IMR-90 (cell line): ENCODE data around the gene DCDC1. TPM values are rescaled to one million over a fixed set of nuclear protein-coding genes. Genes with fewer than 3 reads are reported as not detected.

Experiments
- ATAC-seq: fragments of 200-7000 bp; cut with Tn5 transposase; 2 replicates; pipeline ENCODE4 v1.9.1; 2020; ENCODE audit warnings: low read depth, mild to moderate bottlenecking, moderate library complexity
- BruUV-seq: library from RNA; stranded (reverse); fragments of 400-500 nt; replicated peaks from 2 replicates; lab custom pipeline; 2021; lab: Mats Ljungman, UMichigan
- CTCF ChIA-PET: fragments of 300-600 bp; formaldehyde crosslinking; extraction: SDS; loops from one replicate; lab custom pipeline; 2021; ENCODE audit warnings: antibody characterized with exemption; lab: Yijun Ruan, JAX
- POLR2A ChIA-PET: fragments of 300-600 bp; sonication (Branson Sonifier 250); formaldehyde crosslinking; loops from one replicate; lab custom pipeline; 2022; ENCODE audit warnings: antibody characterized with exemption; ENCODE audit not compliant: unreplicated experiment; lab: Charles Lee
- DNase-seq: peaks from one replicate; pipeline ENCODE4 v3.0.0; 2013
- H2AFZ ChIP-seq: replicated peaks from 2 replicates; pipeline ENCODE3; 2013; ENCODE audit warnings: low read length, mild to moderate bottlenecking; ENCODE audit not compliant: poor library complexity
- H2AK5ac ChIP-seq: 2 replicates; pipeline ENCODE4 v1.6.1; 2013; ENCODE audit warnings: low read depth, low read length, inconsistent platforms
- H2AK9ac ChIP-seq: replicated peaks from 2 replicates; pipeline ENCODE3; 2013; ENCODE audit warnings: mild to moderate bottlenecking, low read depth, low read length, moderate library complexity; ENCODE audit not compliant: poor library complexity
- H2BK120ac ChIP-seq: 2 replicates; pipeline ENCODE4 v1.6.1; 2013; ENCODE audit warnings: low read depth, low read length, inconsistent platforms
- H2BK15ac ChIP-seq: 3 replicates; pipeline ENCODE4 v1.6.1; 2013; ENCODE audit warnings: low read depth, low read length, inconsistent platforms
- H2BK20ac ChIP-seq: 2 replicates; pipeline ENCODE4 v1.6.1; 2013; ENCODE audit warnings: low read depth, mild to moderate bottlenecking, inconsistent platforms, low read length, moderate library complexity
- H2BK5ac ChIP-seq: 2 replicates; pipeline ENCODE4 v1.6.1; 2013; ENCODE audit warnings: mild to moderate bottlenecking, low read depth, low read length, inconsistent platforms; ENCODE audit not compliant: poor library complexity, severe bottlenecking
- H3K14ac ChIP-seq: replicated peaks from 2 replicates; pipeline ENCODE4 v1.6.1; 2013; ENCODE audit warnings: low read depth, low read length, inconsistent platforms
- H3K18ac ChIP-seq: 2 replicates; pipeline ENCODE4 v1.6.1; 2013; ENCODE audit warnings: low read depth, low read length, control low read depth
- H3K23ac ChIP-seq: 2 replicates; pipeline ENCODE4 v1.6.1; 2013; ENCODE audit warnings: low read depth, low read length, inconsistent platforms
- H3K27ac ChIP-seq: 2 replicates; pipeline ENCODE4 v1.5.1; 2013; ENCODE audit warnings: mild to moderate bottlenecking, control low read depth, low read length; ENCODE audit not compliant: insufficient read depth
- H3K27me3 ChIP-seq: 2 replicates; pipeline ENCODE4 v1.6.1; 2013; ENCODE audit warnings: low read length; ENCODE audit not compliant: control insufficient read depth, insufficient read depth
- H3K36me3 ChIP-seq: 2 replicates; pipeline ENCODE4 v1.6.1; 2013; ENCODE audit warnings: low read length, mixed read lengths; ENCODE audit not compliant: control insufficient read depth, insufficient read depth
- H3K4ac ChIP-seq: 2 replicates; pipeline ENCODE4 v1.6.1; 2013; ENCODE audit warnings: low read depth, low read length, inconsistent platforms
- H3K4me1 ChIP-seq: 2 replicates; pipeline ENCODE4 v1.6.1; 2013; ENCODE audit warnings: low read length, mixed read lengths; ENCODE audit not compliant: control insufficient read depth, insufficient read depth
- H3K4me2 ChIP-seq: 2 replicates; pipeline ENCODE4 v1.6.1; 2013; ENCODE audit warnings: low read depth, mild to moderate bottlenecking, control low read depth, low read length, moderate library complexity
- H3K4me3 ChIP-seq: 2 replicates; pipeline ENCODE4 v1.5.1; 2013; ENCODE audit warnings: low read depth, mild to moderate bottlenecking, control low read depth, low read length, moderate library complexity; ENCODE audit not compliant: insufficient read depth
- H3K56ac ChIP-seq: 2 replicates; pipeline ENCODE4 v1.6.1; 2013; ENCODE audit warnings: low read length, inconsistent platforms; ENCODE audit not compliant: insufficient read depth; ENCODE audit errors: extremely low read depth
- H3K79me1 ChIP-seq, 2 experiments: 2 replicates each; pipeline ENCODE4 v1.6.1; 2013; ENCODE audit warnings: low read length in 2 of 2, inconsistent platforms in 1 of 2, low read depth in 1 of 2
- H3K9ac ChIP-seq: 2 replicates; pipeline ENCODE4 v1.6.1; 2013; ENCODE audit warnings: low read depth, low read length, control low read depth
- H3K9me1 ChIP-seq: 2 replicates; pipeline ENCODE4 v1.6.1; 2013; ENCODE audit warnings: low read length, inconsistent platforms; ENCODE audit not compliant: insufficient read depth
- H3K9me3 ChIP-seq: 2 replicates; pipeline ENCODE4 v1.6.1; 2013; ENCODE audit warnings: low read length; ENCODE audit not compliant: control insufficient read depth, insufficient read depth
- H4K20me1 ChIP-seq: 2 replicates; pipeline ENCODE4 v1.6.1; 2013; ENCODE audit warnings: low read length, inconsistent platforms; ENCODE audit not compliant: insufficient read depth
- H4K5ac ChIP-seq: 2 replicates; pipeline ENCODE4 v1.6.1; 2013; ENCODE audit warnings: mild to moderate bottlenecking, low read depth, low read length, control low read depth
- H4K8ac ChIP-seq, 2 experiments: 2 replicates each; pipeline ENCODE4 v1.6.1; 2013; ENCODE audit warnings: low read depth in 2 of 2, low read length in 2 of 2, control low read depth in 1 of 2, inconsistent platforms in 1 of 2
- H4K91ac ChIP-seq: 2 replicates; pipeline ENCODE4 v1.6.1; 2013; ENCODE audit warnings: low read depth, low read length, inconsistent platforms; ENCODE audit not compliant: insufficient read depth
- MAFK ChIP-seq: IDR thresholded peaks from 2 replicates; pipeline ENCODE4 v1.6.1; 2012; ENCODE audit warnings: low read depth, low read length, improper control_type of control experiment
- RAD21 ChIP-seq: IDR thresholded peaks from 2 replicates; pipeline ENCODE4 v1.6.1; 2012; ENCODE audit warnings: low read length, improper control_type of control experiment
- WGBS, 2 experiments: methylation state at CpG; one replicate each; pipeline versions ENCODE4 v1.1.5 to v1.1.7; 2013; ENCODE audit warnings: missing lambda C conversion rate in 2 of 2; ENCODE audit not compliant: insufficient read length in 1 of 2; ENCODE audit errors: extremely low coverage in 2 of 2; 5-methylcytosine and 5-hydroxymethylcytosine counted together
- dilution Hi-C: fragments of 300-500 bp; cut with HindIII; formaldehyde crosslinking; loops from one replicate; pipeline ENCODE4 v1.14.3; 2018; ENCODE audit warnings: low sequenced_read_pairs; ENCODE audit not compliant: unreplicated experiment
- in situ Hi-C: fragments of 300-500 bp; cut with MboI; formaldehyde crosslinking; loops from 3 replicates; pipeline ENCODE4 v1.14.3; 2019; ENCODE audit warnings: low sequenced_read_pairs, inconsistent platforms, mixed read lengths
- intact Hi-C: fragments of 100-400 bp; cut with micrococcal nuclease; formaldehyde crosslinking; loops from 2 replicates; pipeline ENCODE4 v1.10.0; 2022
- polyA plus RNA-seq, 3 experiments: library from polyadenylated mRNA; depleted of rRNA; stranded (reverse); fragments of >200 nt; gene quantifications; 2 replicates each; pipeline ENCODE4 v1.2.3, GENCODE V29; 2012; ENCODE audit warnings: low replicate concordance in 1 of 3
- total RNA-seq: library from RNA; depleted of rRNA; stranded (reverse); fragments of >200 nt; gene quantifications from 2 replicates; pipeline ENCODE4 v1.2.3, GENCODE V29; 2012

The DCDC1 gene
- total and polyA plus RNA-seq, 2 of the 4 experiments (the other 2 are of a cell fraction), result not detected

- Histone ChIP-seq H2BK5ac (no peak overlapping the region), H3K79me1 (no peaks in the 10 kb centered on the region), H3K56ac (no peak overlapping the region), H3K4me2 (no peak overlapping the region), H2BK20ac (no peak overlapping the region), H3K18ac (no peak overlapping the region), H2AK5ac (no peak overlapping the region), H3K9me3 (no peaks in the 10 kb centered on the region; the same call in 1 of the 2 replicates), H3K4me3 (no peak overlapping the region), H2AK9ac (no peak overlapping the region), H2BK120ac (no peak overlapping the region), H3K14ac (no peak overlapping the region), H3K9me1 (no peaks in the 10 kb centered on the region), H4K8ac (no peak overlapping the region), H3K27ac (no peak overlapping the region), H3K23ac (no peak overlapping the region), H3K27me3 (no peaks in the 10 kb centered on the region), H3K4ac (no peak overlapping the region), H4K5ac (no peak overlapping the region), H3K4me1 (no peaks in the 10 kb centered on the region), H2AFZ (no peak overlapping the region), H3K9ac (no peak overlapping the region), H4K91ac (no peak overlapping the region), H2BK15ac (no peak overlapping the region), H3K36me3 (no peaks in the 10 kb centered on the region), H4K20me1 (no peaks in the 10 kb centered on the region)
- no peak for DNase-seq
- in situ Hi-C loops (no loop called here), intact Hi-C loops (no loop called here), dilution Hi-C loops (no loop called here)
- ChIA-PET POLR2A (no interaction called here), CTCF (interaction anchor here (0.5 kb wide), 1 partner anchor 499 kb away, joined by 3 read pairs; no protein-coding TSS in a partner anchor)
- ATAC-seq, result no peak
- WGBS, 2 experiments, result 100% methylated on average over 1 of the region's 4 CpGs; no CpG with 5 or more reads in 1 of the 2 experiments
- BruUV-seq, result no TSS peak
- no peak for TF ChIP-seq RAD21
- peak; percentile 64 for TF ChIP-seq MAFK
Observed at GRCh38 chr11:30852645-30853044, 516.9 kb downstream of the DCDC1 start.
